RWPE2 (cell line): Measurements from ENCODE around the gene TCP11.

ENCODE experiments used
- ATAC-seq: fragments of 200-7000 bp; cut with Tn5 transposase; 3 replicates; pipeline ENCODE4 v1.9.1; 2021; ENCODE audit warnings: low read depth
- DNase-seq: peaks from one replicate; pipeline ENCODE4 v3.0.0-alpha.2; 2020; ENCODE audit warnings: low spot score
- H3K27ac ChIP-seq: fragments of 450-650 bp; 2 replicates; pipeline ENCODE4 v1.5.1; 2017; ENCODE audit warnings: mild to moderate bottlenecking; ENCODE audit not compliant: poor library complexity, severe bottlenecking
- H3K27me3 ChIP-seq: fragments of 250-450 bp; sonication (Bioruptor Pico); 2 replicates; pipeline ENCODE4 v1.5.1; 2021; ENCODE audit warnings: mild to moderate bottlenecking, moderate library complexity; ENCODE audit not compliant: insufficient read depth, poor library complexity, severe bottlenecking
- H3K36me3 ChIP-seq: fragments of 250-450 bp; sonication (Bioruptor Pico); 2 replicates; pipeline ENCODE4 v1.5.1; 2020; ENCODE audit warnings: low read depth, mild to moderate bottlenecking, moderate library complexity
- H3K4me1 ChIP-seq: fragments of 250-450 bp; sonication (Bioruptor Pico); 2 replicates; pipeline ENCODE4 v1.5.1; 2021; ENCODE audit warnings: mild to moderate bottlenecking, moderate library complexity; ENCODE audit not compliant: insufficient read depth, poor library complexity, severe bottlenecking
- H3K4me3 ChIP-seq: fragments of 250-450 bp; sonication (Bioruptor Pico); 2 replicates; pipeline ENCODE4 v1.5.1; 2021; ENCODE audit warnings: mild to moderate bottlenecking, moderate library complexity; ENCODE audit not compliant: severe bottlenecking
- H3K9me3 ChIP-seq: fragments of 250-450 bp; sonication (Bioruptor Pico); 2 replicates; pipeline ENCODE4 v1.5.1; 2021; ENCODE audit warnings: mild to moderate bottlenecking, moderate library complexity; ENCODE audit not compliant: severe bottlenecking
- CTCF ChIP-seq: fragments of 450-650 bp; IDR thresholded peaks from one replicate; pipeline ENCODE4 v1.5.1; 2017; ENCODE audit warnings: mild to moderate bottlenecking, moderate library complexity; ENCODE audit not compliant: poor library complexity, severe bottlenecking

Gene TCP11

GRCh38 chr6:35177596-35177995, 36.5 kb upstream of the TCP11 start:
- no peaks in the 10 kb centered on the region for H3K9me3 ChIP-seq
- H3K27ac ChIP-seq, result no peak overlapping the region
- peaks cover 12% of the 10 kb centered on the region for H3K4me1 ChIP-seq
- no peak for ATAC-seq
- H3K4me3 ChIP-seq, result no peak overlapping the region
- TF ChIP-seq CTCF, result no peak
- no peaks in the 10 kb centered on the region for H3K27me3 ChIP-seq
- no peaks in the 10 kb centered on the region for H3K36me3 ChIP-seq
- DNase-seq, result no peak

GRCh38 chr6:35177157-35177556, 36.0 kb upstream of the TCP11 start:
- no peak overlapping the region for H3K4me3 ChIP-seq
- H3K27me3 ChIP-seq, result no peaks in the 10 kb centered on the region
- no peaks in the 10 kb centered on the region for H3K9me3 ChIP-seq
- DNase-seq, result no peak
- peaks cover 12% of the 10 kb centered on the region for H3K4me1 ChIP-seq
- ATAC-seq, result no peak
- no peak overlapping the region for H3K27ac ChIP-seq
- no peak for TF ChIP-seq CTCF
- no peaks in the 10 kb centered on the region for H3K36me3 ChIP-seq

- Histone ChIP-seq H3K36me3 (no peaks in the 10 kb centered on the region), H3K27ac (no peak overlapping the region), H3K4me3 (no peak overlapping the region), H3K9me3 (no peaks in the 10 kb centered on the region), H3K4me1 (peaks cover 5% of the 10 kb centered on the region), H3K27me3 (no peaks in the 10 kb centered on the region)
- no peak for ATAC-seq
- DNase-seq, result no peak
- TF ChIP-seq CTCF, result no peak
These were observed 35.3 kb upstream of the TCP11 start for GRCh38 chr6:35176301-35177024.

GRCh38 chr6:35174501-35174900, 33.4 kb upstream of the TCP11 start:
- no peak for ATAC-seq
- no peaks in the 10 kb centered on the region for H3K36me3 ChIP-seq
- no peak for TF ChIP-seq CTCF
- no peak overlapping the region for H3K27ac ChIP-seq
- no peaks in the 10 kb centered on the region for H3K9me3 ChIP-seq
- DNase-seq, result no peak
- H3K4me3 ChIP-seq, result no peak overlapping the region
- no peaks in the 10 kb centered on the region for H3K4me1 ChIP-seq
- H3K27me3 ChIP-seq, result no peaks in the 10 kb centered on the region

- ATAC-seq (no peak), DNase-seq (no peak)
- Histone ChIP-seq H3K27ac (no peak overlapping the region), H3K4me1 (no peaks in the 10 kb centered on the region), H3K36me3 (no peaks in the 10 kb centered on the region), H3K9me3 (no peaks in the 10 kb centered on the region), H3K27me3 (no peaks in the 10 kb centered on the region), H3K4me3 (no peak overlapping the region)
- no peak for TF ChIP-seq CTCF
These were observed 32.9 kb upstream of the TCP11 start for GRCh38 chr6:35174088-35174434.
